ENCODE data around the gene VARS2.

GRCh38 chr6:30951907-30952469 lies 38.0 kb downstream of the VARS2 start:
- TF ChIP-seq, protein P1, sequence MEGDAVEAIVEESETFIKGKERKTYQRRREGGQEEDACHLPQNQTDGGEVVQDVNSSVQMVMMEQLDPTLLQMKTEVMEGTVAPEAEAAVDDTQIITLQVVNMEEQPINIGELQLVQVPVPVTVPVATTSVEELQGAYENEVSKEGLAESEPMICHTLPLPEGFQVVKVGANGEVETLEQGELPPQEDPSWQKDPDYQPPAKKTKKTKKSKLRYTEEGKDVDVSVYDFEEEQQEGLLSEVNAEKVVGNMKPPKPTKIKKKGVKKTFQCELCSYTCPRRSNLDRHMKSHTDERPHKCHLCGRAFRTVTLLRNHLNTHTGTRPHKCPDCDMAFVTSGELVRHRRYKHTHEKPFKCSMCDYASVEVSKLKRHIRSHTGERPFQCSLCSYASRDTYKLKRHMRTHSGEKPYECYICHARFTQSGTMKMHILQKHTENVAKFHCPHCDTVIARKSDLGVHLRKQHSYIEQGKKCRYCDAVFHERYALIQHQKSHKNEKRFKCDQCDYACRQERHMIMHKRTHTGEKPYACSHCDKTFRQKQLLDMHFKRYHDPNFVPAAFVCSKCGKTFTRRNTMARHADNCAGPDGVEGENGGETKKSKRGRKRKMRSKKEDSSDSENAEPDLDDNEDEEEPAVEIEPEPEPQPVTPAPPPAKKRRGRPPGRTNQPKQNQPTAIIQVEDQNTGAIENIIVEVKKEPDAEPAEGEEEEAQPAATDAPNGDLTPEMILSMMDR (optimal IDR thresholded peaks at IDR 0.05 in 1 of 3, IDR thresholded peaks at IDR 0.05 in 1 of 3, conservative IDR thresholded peaks at IDR 0.05 in 1 of 3; ENCODE audit: extremely low read depth in 1 of 3, insufficient read depth in 2 of 3, low read length in 3 of 3): no peak
- no peak for TF ChIP-seq EZH2 (IDR thresholded peaks at IDR 0.05; ENCODE audit: low read length)

Data from keratinocyte (primary cell).